Mesendoderm (in vitro differentiated cells): ENCODE data around the gene CARMIL1.

Experiments
- DNase-seq: peaks from one replicate; pipeline ENCODE4 v3.0.0; 2013
- H2AK5ac ChIP-seq: 2 replicates; pipeline ENCODE4 v1.6.1; 2013; ENCODE audit warnings: low read length, inconsistent platforms
- H2BK120ac ChIP-seq: 2 replicates; pipeline ENCODE4 v1.6.1; 2013; ENCODE audit warnings: low read depth, mild to moderate bottlenecking, low read length, moderate library complexity, mixed read lengths
- H2BK15ac ChIP-seq: replicated peaks from 2 replicates; pipeline ENCODE4 v1.6.1; 2013; ENCODE audit warnings: low read depth, mild to moderate bottlenecking, moderate library complexity
- H2BK5ac ChIP-seq: 2 replicates; pipeline ENCODE4 v1.6.1; 2013; ENCODE audit warnings: low read length, inconsistent platforms
- H3K18ac ChIP-seq: 2 replicates; pipeline ENCODE4 v1.6.1; 2013; ENCODE audit warnings: mild to moderate bottlenecking, low read length, mixed read lengths
- H3K23ac ChIP-seq: one replicate; pipeline ENCODE4 v1.6.1; 2013; ENCODE audit warnings: low read length
- H3K27ac ChIP-seq: 2 replicates; pipeline ENCODE4 v1.5.1; 2013; ENCODE audit warnings: low read depth, mild to moderate bottlenecking, inconsistent platforms, low read length, moderate library complexity
- H3K27me3 ChIP-seq: 2 replicates; pipeline ENCODE4 v1.6.1; 2013; ENCODE audit warnings: low read length, control low read depth, mild to moderate bottlenecking, inconsistent platforms; ENCODE audit not compliant: insufficient read depth, poor library complexity
- H3K36me3 ChIP-seq: 2 replicates; pipeline ENCODE4 v1.6.1; 2013; ENCODE audit warnings: low read length, inconsistent platforms; ENCODE audit not compliant: control insufficient read depth, insufficient read depth
- H3K4ac ChIP-seq: one replicate; pipeline ENCODE4 v1.6.1; 2013; ENCODE audit warnings: low read depth, mild to moderate bottlenecking, low read length, moderate library complexity
- H3K4me1 ChIP-seq: 2 replicates; pipeline ENCODE4 v1.6.1; 2013; ENCODE audit warnings: low read depth, low read length, inconsistent platforms; ENCODE audit not compliant: control insufficient read depth
- H3K4me2 ChIP-seq: 2 replicates; pipeline ENCODE4 v1.6.1; 2013; ENCODE audit warnings: low read length
- H3K4me3 ChIP-seq: 2 replicates; pipeline ENCODE4 v1.5.1; 2013; ENCODE audit warnings: mild to moderate bottlenecking, low read length
- H3K56ac ChIP-seq: one replicate; pipeline ENCODE4 v1.6.1; 2013; ENCODE audit warnings: low read length
- H3K79me1 ChIP-seq: 2 replicates; pipeline ENCODE4 v1.6.1; 2013; ENCODE audit warnings: low read length, inconsistent platforms
- H3K79me2 ChIP-seq: 2 replicates; pipeline ENCODE4 v1.6.1; 2013; ENCODE audit warnings: mild to moderate bottlenecking, low read length; ENCODE audit not compliant: control insufficient read depth, insufficient read depth
- H3K9ac ChIP-seq: 2 replicates; pipeline ENCODE4 v1.6.1; 2013; ENCODE audit warnings: low read length, inconsistent platforms
- H4K5ac ChIP-seq: one replicate; pipeline ENCODE4 v1.6.1; 2013; ENCODE audit warnings: low read length
- H4K8ac ChIP-seq: one replicate; pipeline ENCODE4 v1.6.1; 2013; ENCODE audit warnings: low read depth, mild to moderate bottlenecking, control low read depth, low read length, moderate library complexity
- WGBS: extraction: QIAGEN DNeasy Blood & Tissue Kit; methylation state at CpG from one replicate; pipeline ENCODE4 v1.1.7; 2013; ENCODE audit warnings: low lambda C conversion rate, missing lambda C conversion rate; ENCODE audit not compliant: insufficient coverage; ENCODE audit errors: extremely low coverage; 5-methylcytosine and 5-hydroxymethylcytosine counted together

The CARMIL1 gene

GRCh38 chr6:25399885-25400284 lies 120.7 kb downstream of the CARMIL1 start:
- Histone ChIP-seq H2BK120ac (no peak overlapping the region), H3K18ac (no peak overlapping the region), H3K27ac (no peak overlapping the region), H3K27me3 (no peaks in the 10 kb centered on the region), H4K5ac (no peak overlapping the region), H3K36me3 (no peaks in the 10 kb centered on the region), H3K9ac (no peak overlapping the region), H3K4me1 (peaks cover 7% of the 10 kb centered on the region), H3K79me1 (peaks cover 9% of the 10 kb centered on the region), H2AK5ac (no peak overlapping the region), H3K4me3 (no peak overlapping the region), H3K56ac (no peak overlapping the region), H3K4me2 (no peak overlapping the region), H3K23ac (no peak overlapping the region), H2BK15ac (no peak overlapping the region), H2BK5ac (no peak overlapping the region), H3K4ac (no peak overlapping the region), H4K8ac (peak overlapping the region; percentile 39), H3K79me2 (no peaks in the 10 kb centered on the region)
- no peak for DNase-seq
- WGBS = no CpG with 5 or more reads among the region's 5 CpGs

DNA sequence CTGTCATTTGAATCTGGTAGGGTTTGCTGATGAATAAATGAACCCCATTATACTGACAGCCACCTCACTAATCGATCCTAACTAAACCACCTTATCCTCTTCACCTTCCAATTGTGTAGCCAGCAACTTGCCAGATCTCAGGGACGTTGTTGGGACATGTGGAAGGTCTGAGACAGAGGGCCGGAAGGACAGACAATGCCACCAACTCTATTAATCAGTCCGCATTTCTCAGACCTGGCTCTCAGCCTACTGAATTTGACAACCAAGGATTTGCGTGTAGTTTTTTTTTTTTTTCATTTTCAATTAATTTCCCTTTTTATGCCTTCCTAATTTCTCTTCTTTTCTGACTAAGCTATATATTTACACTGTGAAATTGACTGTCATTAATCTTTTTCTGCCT lies 122.5 kb downstream of the CARMIL1 start:
- no peak for DNase-seq
- Histone ChIP-seq H3K27ac (no peak overlapping the region), H3K9ac (no peak overlapping the region), H3K56ac (no peak overlapping the region), H3K4me2 (no peak overlapping the region), H3K18ac (no peak overlapping the region), H4K5ac (no peak overlapping the region), H3K4me1 (peaks cover 7% of the 10 kb centered on the region), H2BK120ac (no peak overlapping the region), H3K36me3 (no peaks in the 10 kb centered on the region), H3K79me2 (no peaks in the 10 kb centered on the region), H2AK5ac (no peak overlapping the region), H3K27me3 (no peaks in the 10 kb centered on the region), H2BK5ac (no peak overlapping the region), H4K8ac (no peak overlapping the region), H2BK15ac (no peak overlapping the region), H3K23ac (no peak overlapping the region), H3K4me3 (no peak overlapping the region), H3K79me1 (peaks cover 7% of the 10 kb centered on the region), H3K4ac (no peak overlapping the region)
- WGBS = no CpG with 5 or more reads among the region's 5 CpGs

GRCh38 chr6:25402125-25402524 lies 123.0 kb downstream of the CARMIL1 start:
- Histone ChIP-seq H2BK15ac (no peak overlapping the region), H3K4ac (no peak overlapping the region), H3K4me1 (peaks cover 8% of the 10 kb centered on the region), H3K9ac (no peak overlapping the region), H3K4me3 (no peak overlapping the region), H3K18ac (no peak overlapping the region), H2BK5ac (no peak overlapping the region), H3K79me2 (no peaks in the 10 kb centered on the region), H4K5ac (no peak overlapping the region), H2AK5ac (no peak overlapping the region), H2BK120ac (no peak overlapping the region), H3K23ac (no peak overlapping the region), H3K4me2 (no peak overlapping the region), H3K56ac (no peak overlapping the region), H3K79me1 (peaks cover 5% of the 10 kb centered on the region), H3K27me3 (no peaks in the 10 kb centered on the region), H3K36me3 (no peaks in the 10 kb centered on the region), H4K8ac (no peak overlapping the region), H3K27ac (no peak overlapping the region)
- no CpG with 5 or more reads among the region's 4 CpGs for WGBS
- no peak for DNase-seq

GRCh38 chr6:25403150-25403549 lies 124.0 kb downstream of the CARMIL1 start:
- Histone ChIP-seq H3K9ac (no peak overlapping the region), H3K4ac (no peak overlapping the region), H4K5ac (no peak overlapping the region), H4K8ac (no peak overlapping the region), H3K36me3 (no peaks in the 10 kb centered on the region), H3K4me3 (no peak overlapping the region), H2BK5ac (no peak overlapping the region), H3K23ac (no peak overlapping the region), H2BK120ac (no peak overlapping the region), H3K4me2 (no peak overlapping the region), H3K18ac (no peak overlapping the region), H3K56ac (no peak overlapping the region), H3K79me1 (peaks cover 5% of the 10 kb centered on the region), H3K4me1 (peaks cover 8% of the 10 kb centered on the region), H2BK15ac (no peak overlapping the region), H3K27me3 (no peaks in the 10 kb centered on the region), H3K79me2 (no peaks in the 10 kb centered on the region), H2AK5ac (no peak overlapping the region), H3K27ac (no peak overlapping the region)
- no peak for DNase-seq
- no CpG with 5 or more reads among the region's 2 CpGs for WGBS

DNA sequence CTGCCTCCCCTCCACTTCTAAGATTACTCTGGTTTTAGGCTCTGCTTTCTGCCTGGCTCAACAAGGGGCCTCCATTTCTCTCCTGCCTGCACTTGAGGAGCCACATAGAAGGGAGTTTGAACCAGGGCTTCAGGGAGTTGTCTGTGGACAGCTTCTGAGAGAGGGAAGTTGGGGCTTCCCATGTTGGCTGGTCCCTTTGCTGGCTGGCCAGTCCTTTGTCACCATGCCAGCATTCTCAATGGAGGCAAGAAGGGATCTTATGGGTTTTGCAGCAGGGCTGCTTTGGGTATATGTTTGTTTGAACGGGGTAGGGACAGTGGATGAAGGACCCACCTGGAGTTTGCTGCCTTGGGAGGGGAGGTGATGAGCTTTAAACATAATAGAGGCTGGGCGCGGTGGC lies 124.9 kb downstream of the CARMIL1 start:
- Histone ChIP-seq H4K5ac (no peak overlapping the region), H3K27me3 (no peaks in the 10 kb centered on the region), H2BK15ac (no peak overlapping the region), H2BK5ac (no peak overlapping the region), H3K4me3 (no peak overlapping the region), H3K23ac (no peak overlapping the region), H3K79me2 (no peaks in the 10 kb centered on the region), H3K27ac (no peak overlapping the region), H3K18ac (no peak overlapping the region), H2AK5ac (no peak overlapping the region), H4K8ac (no peak overlapping the region), H2BK120ac (no peak overlapping the region), H3K79me1 (peaks cover 5% of the 10 kb centered on the region), H3K36me3 (no peaks in the 10 kb centered on the region), H3K4me1 (peaks cover 6% of the 10 kb centered on the region), H3K4ac (no peak overlapping the region), H3K9ac (no peak overlapping the region), H3K56ac (no peak overlapping the region), H3K4me2 (no peak overlapping the region)
- WGBS = no CpG with 5 or more reads among the region's 3 CpGs
- DNase-seq = no peak

DNA sequence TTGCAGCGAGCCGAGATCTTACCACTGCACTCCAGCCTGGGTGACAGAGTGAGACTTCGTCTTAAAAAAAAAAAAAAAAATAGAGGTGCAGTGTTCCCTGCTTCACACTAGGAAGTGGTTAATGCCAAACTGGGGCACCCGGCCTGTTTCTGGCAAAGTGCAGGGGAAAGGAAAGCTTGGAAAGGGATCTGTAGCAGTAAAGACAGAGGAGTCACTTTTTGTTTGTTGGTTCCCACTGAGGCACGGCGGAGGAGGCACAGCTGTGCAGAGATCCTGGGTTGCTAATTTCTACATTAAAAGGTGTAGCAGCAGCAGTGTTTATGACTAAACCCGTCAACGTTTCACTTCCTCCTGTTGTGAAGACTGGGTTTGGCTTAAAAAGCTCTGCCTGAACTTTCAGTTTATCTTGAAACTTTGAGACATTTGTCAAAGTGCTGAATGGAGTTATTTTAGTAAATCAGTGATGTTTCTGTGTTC lies 125.6 kb downstream of the CARMIL1 start:
- no CpG with 5 or more reads among the region's 8 CpGs for WGBS
- DNase-seq = no peak

More for the DNA sequence above, 125.6 kb downstream of the CARMIL1 start:
- no peak overlapping the region for H3K18ac ChIP-seq
- no peaks in the 10 kb centered on the region for H3K79me2 ChIP-seq
- no peaks in the 10 kb centered on the region for H3K27me3 ChIP-seq
- H3K27ac ChIP-seq = no peak overlapping the region
- H2BK5ac ChIP-seq = no peak overlapping the region
- peaks cover 6% of the 10 kb centered on the region for H3K4me1 ChIP-seq
- no peak overlapping the region for H3K9ac ChIP-seq
- no peak overlapping the region for H2BK120ac ChIP-seq
- H3K23ac ChIP-seq = no peak overlapping the region
- no peak overlapping the region for H4K8ac ChIP-seq
- no peak overlapping the region for H4K5ac ChIP-seq
- H3K4ac ChIP-seq = no peak overlapping the region
- no peak overlapping the region for H3K56ac ChIP-seq
- H3K36me3 ChIP-seq = no peaks in the 10 kb centered on the region
- H3K4me3 ChIP-seq = no peak overlapping the region
- peaks cover 4% of the 10 kb centered on the region for H3K79me1 ChIP-seq
- no peak overlapping the region for H2AK5ac ChIP-seq
- H2BK15ac ChIP-seq = no peak overlapping the region
- H3K4me2 ChIP-seq = no peak overlapping the region
